ENCODE data around the gene SEMA5A.

DNA sequence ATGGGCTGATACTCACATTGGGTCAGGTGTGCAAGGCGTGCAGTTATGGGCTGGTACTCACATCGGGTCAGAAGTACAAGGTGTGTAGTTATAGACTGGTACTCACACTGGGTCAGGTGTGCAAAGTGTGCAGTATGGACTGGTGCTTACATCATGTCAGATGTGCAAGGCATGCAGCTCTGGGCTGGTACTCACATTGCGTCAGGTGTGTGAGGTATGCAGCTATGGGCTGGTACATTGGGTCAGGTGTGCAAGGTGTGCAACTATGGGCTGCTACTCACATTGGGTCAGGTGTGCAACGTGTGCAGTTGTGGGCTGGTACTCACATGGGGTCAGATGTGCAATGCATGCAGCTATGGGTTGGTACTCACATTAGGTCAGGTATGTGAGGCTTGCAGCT, 213.8 kb downstream of the SEMA5A start:
- TF ChIP-seq, protein P1, sequence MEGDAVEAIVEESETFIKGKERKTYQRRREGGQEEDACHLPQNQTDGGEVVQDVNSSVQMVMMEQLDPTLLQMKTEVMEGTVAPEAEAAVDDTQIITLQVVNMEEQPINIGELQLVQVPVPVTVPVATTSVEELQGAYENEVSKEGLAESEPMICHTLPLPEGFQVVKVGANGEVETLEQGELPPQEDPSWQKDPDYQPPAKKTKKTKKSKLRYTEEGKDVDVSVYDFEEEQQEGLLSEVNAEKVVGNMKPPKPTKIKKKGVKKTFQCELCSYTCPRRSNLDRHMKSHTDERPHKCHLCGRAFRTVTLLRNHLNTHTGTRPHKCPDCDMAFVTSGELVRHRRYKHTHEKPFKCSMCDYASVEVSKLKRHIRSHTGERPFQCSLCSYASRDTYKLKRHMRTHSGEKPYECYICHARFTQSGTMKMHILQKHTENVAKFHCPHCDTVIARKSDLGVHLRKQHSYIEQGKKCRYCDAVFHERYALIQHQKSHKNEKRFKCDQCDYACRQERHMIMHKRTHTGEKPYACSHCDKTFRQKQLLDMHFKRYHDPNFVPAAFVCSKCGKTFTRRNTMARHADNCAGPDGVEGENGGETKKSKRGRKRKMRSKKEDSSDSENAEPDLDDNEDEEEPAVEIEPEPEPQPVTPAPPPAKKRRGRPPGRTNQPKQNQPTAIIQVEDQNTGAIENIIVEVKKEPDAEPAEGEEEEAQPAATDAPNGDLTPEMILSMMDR (IDR thresholded peaks at IDR 0.05) = no peak
- TF ChIP-seq, protein P2, sequence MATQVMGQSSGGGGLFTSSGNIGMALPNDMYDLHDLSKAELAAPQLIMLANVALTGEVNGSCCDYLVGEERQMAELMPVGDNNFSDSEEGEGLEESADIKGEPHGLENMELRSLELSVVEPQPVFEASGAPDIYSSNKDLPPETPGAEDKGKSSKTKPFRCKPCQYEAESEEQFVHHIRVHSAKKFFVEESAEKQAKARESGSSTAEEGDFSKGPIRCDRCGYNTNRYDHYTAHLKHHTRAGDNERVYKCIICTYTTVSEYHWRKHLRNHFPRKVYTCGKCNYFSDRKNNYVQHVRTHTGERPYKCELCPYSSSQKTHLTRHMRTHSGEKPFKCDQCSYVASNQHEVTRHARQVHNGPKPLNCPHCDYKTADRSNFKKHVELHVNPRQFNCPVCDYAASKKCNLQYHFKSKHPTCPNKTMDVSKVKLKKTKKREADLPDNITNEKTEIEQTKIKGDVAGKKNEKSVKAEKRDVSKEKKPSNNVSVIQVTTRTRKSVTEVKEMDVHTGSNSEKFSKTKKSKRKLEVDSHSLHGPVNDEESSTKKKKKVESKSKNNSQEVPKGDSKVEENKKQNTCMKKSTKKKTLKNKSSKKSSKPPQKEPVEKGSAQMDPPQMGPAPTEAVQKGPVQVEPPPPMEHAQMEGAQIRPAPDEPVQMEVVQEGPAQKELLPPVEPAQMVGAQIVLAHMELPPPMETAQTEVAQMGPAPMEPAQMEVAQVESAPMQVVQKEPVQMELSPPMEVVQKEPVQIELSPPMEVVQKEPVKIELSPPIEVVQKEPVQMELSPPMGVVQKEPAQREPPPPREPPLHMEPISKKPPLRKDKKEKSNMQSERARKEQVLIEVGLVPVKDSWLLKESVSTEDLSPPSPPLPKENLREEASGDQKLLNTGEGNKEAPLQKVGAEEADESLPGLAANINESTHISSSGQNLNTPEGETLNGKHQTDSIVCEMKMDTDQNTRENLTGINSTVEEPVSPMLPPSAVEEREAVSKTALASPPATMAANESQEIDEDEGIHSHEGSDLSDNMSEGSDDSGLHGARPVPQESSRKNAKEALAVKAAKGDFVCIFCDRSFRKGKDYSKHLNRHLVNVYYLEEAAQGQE (IDR thresholded peaks at IDR 0.05; ENCODE audit: insufficient read depth in 1 of 2, low read depth in 2 of 2, low read length in 1 of 2) = no peak
- no peak for TF ChIP-seq POLR2AphosphoS5 (IDR thresholded peaks at IDR 0.05; ENCODE audit: low read depth, low read length)
- no peak for TF ChIP-seq SIN3A (IDR thresholded peaks at IDR 0.05; ENCODE audit: borderline replicate concordance, insufficient read depth, low read depth, low read length)
